Measurements from ENCODE around the gene FXYD7. TPM values are rescaled to one million over a fixed set of nuclear protein-coding genes. Genes with fewer than 3 reads are reported as not detected.

The FXYD7 gene
- total RNA-seq, 2 donors from 2014 or later, result not detected

GRCh38 chr19:35155441-35155840 lies 12.4 kb downstream of the FXYD7 start:
- Histone ChIP-seq H3K4me1 (peaks cover 0 to 23% of the 10 kb centered on the region in 2 donors), H3K36me3 (peaks cover 10% of the 10 kb centered on the region), H3K27me3 (peaks cover 0 to 7% of the 10 kb centered on the region in 2 donors), H3K4me3 (peak overlapping the region; percentile 58 to 67), H3K9me3 (no peaks in the 10 kb centered on the region), H3K27ac (peak overlapping the region; percentile 70 to 85)
- DNase-seq (ENCODE audit: low spot score), result no peak
- no peak for TF ChIP-seq CTCF (IDR thresholded peaks at IDR 0.05)

- no peak for TF ChIP-seq CTCF (IDR thresholded peaks at IDR 0.05)
- Histone ChIP-seq H3K27ac (no peak overlapping the region), H3K4me1 (peaks cover 0 to 23% of the 10 kb centered on the region in 2 donors), H3K9me3 (no peaks in the 10 kb centered on the region), H3K4me3 (peak overlapping the region in 1 of 2 donors; percentile 58), H3K27me3 (peaks cover 0 to 7% of the 10 kb centered on the region in 2 donors), H3K36me3 (peaks cover 11% of the 10 kb centered on the region)
- no peak for DNase-seq (ENCODE audit: low spot score)
Measured at GRCh38 chr19:35155981-35156672, 13.1 kb downstream of the FXYD7 start.

GRCh38 chr19:35156673-35157014 lies 13.6 kb downstream of the FXYD7 start:
- DNase-seq (ENCODE audit: low spot score), result no peak
- Histone ChIP-seq H3K4me1 (peaks cover 0 to 23% of the 10 kb centered on the region in 2 donors), H3K4me3 (no peak overlapping the region), H3K27ac (no peak overlapping the region), H3K36me3 (peaks cover 16% of the 10 kb centered on the region), H3K9me3 (no peaks in the 10 kb centered on the region), H3K27me3 (peaks cover 0 to 7% of the 10 kb centered on the region in 2 donors)
- no peak for TF ChIP-seq CTCF (IDR thresholded peaks at IDR 0.05)

DNA sequence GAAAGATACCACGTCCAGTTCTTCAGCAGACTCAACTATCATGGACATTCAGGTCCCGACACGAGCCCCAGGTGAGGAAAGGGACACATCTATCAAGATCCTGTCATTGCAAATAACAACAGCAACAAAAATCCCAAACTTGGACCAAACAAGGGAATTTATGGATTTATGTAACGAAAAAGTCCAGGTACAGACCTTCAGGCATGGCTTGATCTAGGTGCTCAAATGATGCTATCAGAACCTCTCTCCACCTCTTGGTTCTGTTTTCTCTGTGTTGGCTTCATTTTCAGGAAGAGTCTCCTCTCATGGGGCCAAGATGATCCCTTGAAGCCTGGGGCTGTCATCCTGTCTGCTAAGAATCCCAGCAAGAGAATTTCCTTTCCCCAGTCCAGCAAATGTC lies 14.4 kb downstream of the FXYD7 start:
- no peak overlapping the region for H3K27ac ChIP-seq
- no peak for DNase-seq (ENCODE audit: low spot score)
- H3K36me3 ChIP-seq, result peaks cover 24% of the 10 kb centered on the region
- peaks cover 0 to 23% of the 10 kb centered on the region in 2 donors for H3K4me1 ChIP-seq
- H3K9me3 ChIP-seq, result no peaks in the 10 kb centered on the region
- peaks cover 0 to 7% of the 10 kb centered on the region in 2 donors for H3K27me3 ChIP-seq
- H3K4me3 ChIP-seq, result no peak overlapping the region
- TF ChIP-seq CTCF (IDR thresholded peaks at IDR 0.05), result no peak

DNA sequence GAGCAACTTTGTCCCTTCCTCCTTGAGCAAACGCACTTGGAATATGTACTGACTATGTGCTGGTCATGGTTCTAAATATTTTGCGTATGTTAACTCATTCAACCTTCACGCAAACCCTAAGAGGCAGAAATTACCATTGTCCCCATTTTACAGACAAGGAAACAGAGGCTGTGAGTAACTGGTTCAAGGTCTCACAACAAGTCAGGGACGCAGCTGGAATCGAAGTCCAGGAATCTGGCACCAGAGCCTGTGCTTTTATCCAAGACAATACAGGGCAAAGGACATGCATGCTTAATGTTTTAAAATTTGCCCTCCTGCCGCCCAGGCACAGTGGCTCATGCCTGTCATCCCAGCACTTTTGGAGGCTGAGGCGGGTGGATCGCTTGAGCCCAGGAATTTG lies 16.6 kb downstream of the FXYD7 start:
- peaks cover 44% of the 10 kb centered on the region for H3K36me3 ChIP-seq
- H3K27me3 ChIP-seq, result no peaks in the 10 kb centered on the region
- TF ChIP-seq CTCF (IDR thresholded peaks at IDR 0.05), result no peak
- no peak overlapping the region for H3K4me3 ChIP-seq
- no peak overlapping the region for H3K27ac ChIP-seq
- H3K4me1 ChIP-seq, result peaks cover 0 to 10% of the 10 kb centered on the region in 2 donors
- H3K9me3 ChIP-seq, result peaks cover 0 to 8% of the 10 kb centered on the region in 2 donors
- no peak for DNase-seq (ENCODE audit: low spot score)
